HUES6 (cell line): ENCODE results near the gene KCNMA1.

ENCODE experiments used
- H3K27ac ChIP-seq: 2 replicates; pipeline ENCODE4 v1.7.0; 2013; ENCODE audit warnings: low read depth, mild to moderate bottlenecking, low read length, inconsistent platforms
- H3K27me3 ChIP-seq: 2 replicates; pipeline ENCODE4 v1.6.1; 2013; ENCODE audit warnings: low read length; ENCODE audit not compliant: control insufficient read depth, insufficient read depth
- H3K36me3 ChIP-seq: 2 replicates; pipeline ENCODE4 v1.6.1; 2013; ENCODE audit warnings: low read length; ENCODE audit not compliant: control insufficient read depth, insufficient read depth
- H3K4me1 ChIP-seq: 2 replicates; pipeline ENCODE4 v1.6.1; 2013; ENCODE audit warnings: low read length; ENCODE audit not compliant: control insufficient read depth, insufficient read depth
- H3K4me3 ChIP-seq: 2 replicates; pipeline ENCODE4 v1.5.1; 2013; ENCODE audit warnings: low read depth, low read length
- H3K9ac ChIP-seq: one replicate; pipeline ENCODE4 v1.6.1; 2013; ENCODE audit warnings: mild to moderate bottlenecking, low read length
- H3K9me3 ChIP-seq: 2 replicates; pipeline ENCODE4 v1.6.1; 2013; ENCODE audit warnings: low read depth, low read length; ENCODE audit not compliant: control insufficient read depth, insufficient read depth

KCNMA1 gene

GRCh38 chr10:76905251-76905650, 732.4 kb downstream of the KCNMA1 start:
- no peaks in the 10 kb centered on the region for H3K9me3 ChIP-seq
- no peak overlapping the region for H3K4me3 ChIP-seq
- no peak overlapping the region for H3K9ac ChIP-seq
- no peak overlapping the region for H3K27ac ChIP-seq
- H3K36me3 ChIP-seq, result no peaks in the 10 kb centered on the region
- H3K4me1 ChIP-seq, result no peaks in the 10 kb centered on the region
- no peaks in the 10 kb centered on the region for H3K27me3 ChIP-seq

GRCh38 chr10:76903387-76903945, 734.1 kb downstream of the KCNMA1 start:
- H3K27me3 ChIP-seq, result no peaks in the 10 kb centered on the region
- H3K4me3 ChIP-seq, result no peak overlapping the region
- H3K9me3 ChIP-seq, result no peaks in the 10 kb centered on the region
- H3K27ac ChIP-seq, result no peak overlapping the region
- H3K36me3 ChIP-seq, result no peaks in the 10 kb centered on the region
- no peak overlapping the region for H3K9ac ChIP-seq
- no peaks in the 10 kb centered on the region for H3K4me1 ChIP-seq

GRCh38 chr10:76902949-76903348, 734.7 kb downstream of the KCNMA1 start:
- H3K27ac ChIP-seq, result no peak overlapping the region
- H3K9ac ChIP-seq, result no peak overlapping the region
- H3K36me3 ChIP-seq, result no peaks in the 10 kb centered on the region
- no peak overlapping the region for H3K4me3 ChIP-seq
- H3K9me3 ChIP-seq, result no peaks in the 10 kb centered on the region
- H3K27me3 ChIP-seq, result no peaks in the 10 kb centered on the region
- H3K4me1 ChIP-seq, result no peaks in the 10 kb centered on the region

GRCh38 chr10:76901701-76902100, 735.9 kb downstream of the KCNMA1 start:
- Histone ChIP-seq H3K9ac (no peak overlapping the region), H3K4me1 (no peaks in the 10 kb centered on the region), H3K27me3 (no peaks in the 10 kb centered on the region), H3K4me3 (no peak overlapping the region), H3K27ac (no peak overlapping the region), H3K9me3 (peaks cover 5% of the 10 kb centered on the region; the same call in 1 of the 2 replicates), H3K36me3 (no peaks in the 10 kb centered on the region)

GRCh38 chr10:76899490-76899889, 738.1 kb downstream of the KCNMA1 start:
- Histone ChIP-seq H3K27ac (no peak overlapping the region), H3K4me1 (no peaks in the 10 kb centered on the region), H3K9me3 (peaks cover 22% of the 10 kb centered on the region), H3K36me3 (no peaks in the 10 kb centered on the region), H3K9ac (no peak overlapping the region), H3K4me3 (no peak overlapping the region), H3K27me3 (no peaks in the 10 kb centered on the region)

- no peak overlapping the region for H3K9ac ChIP-seq
- no peaks in the 10 kb centered on the region for H3K27me3 ChIP-seq
- H3K4me3 ChIP-seq, result no peak overlapping the region
Observed at GRCh38 chr10:76892766-76893479, 744.7 kb downstream of the KCNMA1 start.

GRCh38 chr10:76887223-76888010, 750.2 kb downstream of the KCNMA1 start:
- no peak overlapping the region for H3K9ac ChIP-seq
- no peaks in the 10 kb centered on the region for H3K27me3 ChIP-seq
- no peaks in the 10 kb centered on the region for H3K9me3 ChIP-seq
- H3K4me1 ChIP-seq, result no peaks in the 10 kb centered on the region
- no peak overlapping the region for H3K27ac ChIP-seq
- H3K36me3 ChIP-seq, result no peaks in the 10 kb centered on the region
- H3K4me3 ChIP-seq, result no peak overlapping the region

More at GRCh38 chr10:76892766-76893479, 744.7 kb downstream of the KCNMA1 start:
- peaks cover 24% of the 10 kb centered on the region for H3K9me3 ChIP-seq
- no peaks in the 10 kb centered on the region for H3K4me1 ChIP-seq
- H3K27ac ChIP-seq, result no peak overlapping the region
- H3K36me3 ChIP-seq, result no peaks in the 10 kb centered on the region

GRCh38 chr10:76885816-76886215, 751.8 kb downstream of the KCNMA1 start:
- Histone ChIP-seq H3K4me1 (no peaks in the 10 kb centered on the region), H3K4me3 (no peak overlapping the region), H3K9me3 (no peaks in the 10 kb centered on the region), H3K27ac (no peak overlapping the region), H3K36me3 (no peaks in the 10 kb centered on the region), H3K9ac (no peak overlapping the region), H3K27me3 (no peaks in the 10 kb centered on the region)

- no peaks in the 10 kb centered on the region for H3K36me3 ChIP-seq
Observed at GRCh38 chr10:76884673-76885275, 752.8 kb downstream of the KCNMA1 start.

GRCh38 chr10:76883596-76883995, 754.0 kb downstream of the KCNMA1 start:
- no peak overlapping the region for H3K4me3 ChIP-seq
- no peaks in the 10 kb centered on the region for H3K27me3 ChIP-seq
- no peak overlapping the region for H3K9ac ChIP-seq
- H3K27ac ChIP-seq, result no peak overlapping the region
- H3K36me3 ChIP-seq, result no peaks in the 10 kb centered on the region
- H3K4me1 ChIP-seq, result no peaks in the 10 kb centered on the region
- H3K9me3 ChIP-seq, result no peaks in the 10 kb centered on the region

More at GRCh38 chr10:76884673-76885275, 752.8 kb downstream of the KCNMA1 start:
- H3K27me3 ChIP-seq, result no peaks in the 10 kb centered on the region
- no peaks in the 10 kb centered on the region for H3K4me1 ChIP-seq
- no peak overlapping the region for H3K9ac ChIP-seq
- H3K27ac ChIP-seq, result no peak overlapping the region
- H3K4me3 ChIP-seq, result no peak overlapping the region
- H3K9me3 ChIP-seq, result no peaks in the 10 kb centered on the region

- Histone ChIP-seq H3K27me3 (no peaks in the 10 kb centered on the region), H3K36me3 (no peaks in the 10 kb centered on the region), H3K9ac (no peak overlapping the region), H3K9me3 (no peaks in the 10 kb centered on the region), H3K27ac (no peak overlapping the region), H3K4me1 (no peaks in the 10 kb centered on the region), H3K4me3 (no peak overlapping the region)
Observed at GRCh38 chr10:76882796-76883195, 754.8 kb downstream of the KCNMA1 start.
